GM18909 (cell line): Measurements from ENCODE around the gene ARGLU1.
A peak's percentile ranks its signal among the peaks of the same experiment; 100 is the strongest.
"Not testable (repeated sequence)": the region's sequence is repeated elsewhere in the genome, so short reads cannot be mapped to it uniquely, and the experiment has no call there.

Experiments
- ATAC-seq: cut with Tn5 transposase; IDR thresholded peaks from one replicate; pipeline ENCODE4 v1.9.1; 2021; ENCODE audit warnings: mild to moderate bottlenecking; ENCODE audit not compliant: unreplicated experiment, poor library complexity

The ARGLU1 gene

GRCh38 chr13:106567474-106568298 is at the start of gene ARGLU1:
Gene ARGLU1 (minus strand): TSS chr13:106568137. CDS start chr13:106567919, 218 bp downstream.
- peak; percentile 73 for ATAC-seq

- ATAC-seq, result no peak
Measured at GRCh38 chr13:106617561-106617960, 49.6 kb upstream of the ARGLU1 start.

GRCh38 chr13:106616729-106617128 is 48.8 kb upstream of the ARGLU1 start:
- ATAC-seq, result no peak

- ATAC-seq, result no peak
Measured at GRCh38 chr13:106614874-106615273, 46.9 kb upstream of the ARGLU1 start.

GRCh38 chr13:106612688-106613087 is 44.8 kb upstream of the ARGLU1 start:
- no peak for ATAC-seq

GRCh38 chr13:106610486-106610885 is 42.5 kb upstream of the ARGLU1 start:
- no peak for ATAC-seq

GRCh38 chr13:106609116-106609515 is 41.2 kb upstream of the ARGLU1 start:
- ATAC-seq, result no peak

GRCh38 chr13:106603546-106603945 is 35.6 kb upstream of the ARGLU1 start:
- no peak for ATAC-seq

GRCh38 chr13:106602178-106602577 is 34.2 kb upstream of the ARGLU1 start:
- no peak for ATAC-seq

- ATAC-seq, result no peak
Measured at GRCh38 chr13:106601489-106601888, 33.6 kb upstream of the ARGLU1 start.

GRCh38 chr13:106600798-106601135 is 32.8 kb upstream of the ARGLU1 start:
- not testable (repeated sequence) for ATAC-seq

GRCh38 chr13:106599875-106600797 is 32.2 kb upstream of the ARGLU1 start:
- no peak for ATAC-seq

- ATAC-seq, result no peak
Measured at GRCh38 chr13:106597749-106598395, 29.9 kb upstream of the ARGLU1 start.

- no peak for ATAC-seq
Measured at GRCh38 chr13:106597186-106597585, 29.2 kb upstream of the ARGLU1 start.

GRCh38 chr13:106596275-106596937 is 28.5 kb upstream of the ARGLU1 start:
- no peak for ATAC-seq

GRCh38 chr13:106595625-106596024 is 27.7 kb upstream of the ARGLU1 start:
- ATAC-seq, result no peak

- no peak for ATAC-seq
Measured at GRCh38 chr13:106594980-106595379, 27.0 kb upstream of the ARGLU1 start.

GRCh38 chr13:106593132-106593531 is 25.2 kb upstream of the ARGLU1 start:
- no peak for ATAC-seq

GRCh38 chr13:106591299-106591698 is 23.4 kb upstream of the ARGLU1 start:
- ATAC-seq, result no peak

- ATAC-seq, result no peak
Measured at GRCh38 chr13:106589716-106590115, 21.8 kb upstream of the ARGLU1 start.
